Measurements from ENCODE around the gene LCN6. TPM values are rescaled to one million over a fixed set of nuclear protein-coding genes. Genes with fewer than 3 reads are reported as not detected.
A peak's percentile ranks its signal among the peaks of the same experiment; 100 is the strongest.
"Not testable (repeated sequence)": the region's sequence is repeated elsewhere in the genome, so short reads cannot be mapped to it uniquely, and the experiment has no call there.

LCN6 gene
- total RNA-seq, 2 donors from 2014 or later: 1.0 to 3.6 TPM

- DNase-seq (peak; percentile 59 to 63), ATAC-seq (peak; percentile 39)
- intact Hi-C loops (cut with DNase I, micrococcal nuclease): no loop called here
Measured at GRCh38 chr9:136762915-136763648, 14.8 kb upstream of the LCN6 start.

DNA sequence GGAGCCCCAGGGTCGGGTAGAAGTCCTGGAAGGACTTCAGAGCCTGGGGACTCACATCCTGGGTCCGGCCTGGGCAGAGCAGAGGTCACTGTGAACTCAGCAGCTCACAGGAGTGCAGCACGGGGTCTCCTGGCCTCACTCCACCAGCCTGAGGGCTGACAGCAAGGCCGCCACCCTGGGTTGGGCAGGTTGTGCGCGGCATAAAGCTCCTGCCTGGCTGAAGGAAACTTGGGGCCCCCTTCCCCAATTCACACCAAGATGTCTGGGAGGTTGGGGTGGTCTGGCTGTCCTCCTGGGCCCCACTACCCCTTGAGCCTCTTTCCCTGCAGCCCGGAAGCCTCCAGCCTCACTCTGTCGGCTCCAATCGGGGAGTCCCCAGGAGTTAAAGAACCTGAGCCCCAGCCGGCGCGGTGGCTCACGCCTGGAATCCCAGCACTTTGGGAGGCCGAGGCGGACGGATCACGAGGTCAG, 13.9 kb upstream of the LCN6 start:
- intact Hi-C loops (cut with DNase I, micrococcal nuclease): no loop called here
- no peak for ATAC-seq
- DNase-seq: no peak

- no peak for DNase-seq
- no peak for ATAC-seq
- intact Hi-C loops (cut with DNase I, micrococcal nuclease): no loop called here
Measured at GRCh38 chr9:136761545-136761981, 13.2 kb upstream of the LCN6 start.

DNA sequence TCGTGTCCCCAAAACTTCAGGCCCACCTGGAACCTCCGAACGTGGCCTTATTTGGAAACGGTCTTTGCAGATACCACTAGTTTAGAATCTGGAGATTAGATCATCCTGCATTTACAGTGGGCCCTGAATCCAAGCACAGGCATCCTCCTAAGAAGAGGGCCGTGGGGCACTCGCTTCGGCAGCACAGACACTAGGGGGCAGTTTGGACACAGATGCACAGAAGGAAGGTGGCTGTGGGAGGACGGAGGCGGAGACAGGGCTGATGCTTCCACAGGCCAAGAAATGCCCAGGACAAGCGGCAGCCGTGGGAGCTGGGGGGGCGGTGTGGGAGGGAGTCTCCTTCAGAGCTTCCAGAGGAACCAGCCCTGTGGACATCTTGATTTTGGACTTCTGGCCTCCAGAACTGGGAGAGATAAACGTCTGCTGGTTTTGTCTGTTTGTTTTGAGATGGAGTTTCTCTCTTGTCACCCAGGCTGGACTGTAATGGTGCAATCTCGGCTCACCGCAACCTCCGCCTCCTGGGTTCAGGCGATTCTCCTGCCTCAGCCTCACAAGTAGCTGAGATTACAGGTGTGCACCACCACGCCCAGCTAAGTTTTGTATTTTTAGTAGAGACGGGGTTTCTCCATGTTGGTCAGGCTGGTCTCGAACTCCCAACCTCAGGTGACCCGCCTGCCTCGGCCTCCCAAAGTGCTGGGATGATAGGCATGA, 12.7 kb upstream of the LCN6 start:
- DNase-seq (peak in 1 of 2 donors; percentile 71), ATAC-seq (peak; percentile 44)

DNA sequence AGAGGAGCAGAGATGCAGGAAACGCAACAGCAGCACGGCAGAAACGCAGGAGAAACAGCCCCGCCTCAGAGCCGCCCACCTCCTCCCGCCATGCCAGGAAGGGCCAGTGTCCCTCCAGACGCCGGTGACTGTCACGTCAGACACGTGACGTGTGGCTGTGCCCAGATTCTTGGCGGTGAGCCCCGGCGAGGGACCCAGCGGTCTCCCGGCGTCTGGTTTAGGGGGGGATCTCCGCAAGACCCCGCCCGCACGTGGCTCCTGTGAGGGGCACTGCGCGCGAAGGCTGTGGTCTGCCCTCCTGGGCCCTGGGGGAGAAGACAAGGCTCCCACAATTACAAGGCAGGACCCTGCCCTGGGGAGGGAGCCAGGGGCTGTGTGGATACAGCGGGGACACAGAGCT, 12.1 kb upstream of the LCN6 start:
- no peak for DNase-seq
- intact Hi-C loops (cut with DNase I, micrococcal nuclease): no loop called here
- ATAC-seq: no peak

More for the DNA sequence above, 12.7 kb upstream of the LCN6 start:
- intact Hi-C loops (cut with DNase I, micrococcal nuclease): not testable (repeated sequence)

DNA sequence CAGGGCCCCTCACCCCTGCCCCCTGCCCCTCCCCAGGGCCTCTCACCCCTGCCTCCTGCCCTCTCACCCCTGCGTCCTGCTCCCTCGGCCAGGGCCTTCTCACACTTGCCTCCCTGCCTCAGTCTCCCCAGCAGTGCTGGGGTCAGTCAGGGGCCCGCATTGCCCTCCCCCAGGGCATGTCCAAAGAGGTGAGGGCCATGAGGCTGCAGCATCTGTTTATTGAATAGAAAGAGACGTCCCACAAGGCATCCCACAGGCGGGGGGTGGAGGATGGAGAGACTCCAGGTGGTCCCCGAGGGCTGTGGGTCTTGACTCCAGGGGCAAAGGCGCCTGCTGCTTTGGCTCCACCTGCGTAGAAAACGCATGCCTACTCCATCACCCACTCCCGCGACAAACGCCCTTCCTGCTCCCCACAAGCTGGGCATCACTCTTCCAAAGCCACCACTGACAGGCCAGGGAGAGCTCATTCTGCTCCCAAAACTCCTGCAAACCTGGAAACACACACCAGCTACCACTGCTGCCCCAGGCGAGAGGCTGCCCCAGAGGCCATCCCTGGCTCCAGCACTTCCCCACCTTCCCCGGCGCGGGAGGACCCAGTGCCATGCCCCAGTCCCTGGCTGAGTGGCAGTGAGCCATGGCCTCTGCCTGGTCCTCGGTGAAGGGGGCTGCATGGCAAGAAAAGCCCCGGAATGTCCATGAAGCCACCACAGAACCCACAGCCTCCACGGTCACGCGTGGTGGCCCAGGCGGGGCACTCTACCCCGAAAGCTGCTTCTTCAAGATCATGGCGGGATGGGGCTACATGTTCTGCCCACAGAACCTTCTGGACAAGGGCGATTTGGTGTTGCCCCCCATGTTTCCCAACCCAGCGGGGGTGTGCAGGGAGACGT, 11.4 kb upstream of the LCN6 start:
- intact Hi-C loops (cut with DNase I, micrococcal nuclease): no loop called here
- ATAC-seq (no peak), DNase-seq (no peak)

DNA sequence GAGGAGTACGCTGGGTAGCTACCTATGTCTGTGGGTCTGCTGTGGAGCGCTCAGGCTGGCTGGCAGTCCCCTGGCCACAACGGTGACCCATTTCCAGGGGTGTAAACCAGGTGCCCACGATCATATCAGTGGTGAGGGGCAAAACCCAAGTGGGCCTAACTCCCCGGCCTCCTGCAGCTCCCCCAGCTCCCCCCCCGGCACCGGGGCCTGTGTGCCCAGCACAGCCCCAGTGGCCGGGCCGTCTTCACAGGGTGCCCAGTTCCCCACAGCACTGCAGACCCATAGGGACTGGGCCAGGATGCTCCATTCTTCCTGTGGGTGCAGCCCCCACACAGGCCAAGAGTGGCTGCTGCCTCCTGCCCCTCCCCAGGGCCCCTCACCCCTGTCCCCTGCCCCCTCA, 10.7 kb upstream of the LCN6 start:
- DNase-seq: no peak
- intact Hi-C loops (cut with DNase I, micrococcal nuclease): no loop called here
- ATAC-seq: no peak

- intact Hi-C loops (cut with DNase I, micrococcal nuclease): no loop called here
- DNase-seq (no peak), ATAC-seq (no peak)
Measured at GRCh38 chr9:136757751-136758140, 9.4 kb upstream of the LCN6 start.

DNA sequence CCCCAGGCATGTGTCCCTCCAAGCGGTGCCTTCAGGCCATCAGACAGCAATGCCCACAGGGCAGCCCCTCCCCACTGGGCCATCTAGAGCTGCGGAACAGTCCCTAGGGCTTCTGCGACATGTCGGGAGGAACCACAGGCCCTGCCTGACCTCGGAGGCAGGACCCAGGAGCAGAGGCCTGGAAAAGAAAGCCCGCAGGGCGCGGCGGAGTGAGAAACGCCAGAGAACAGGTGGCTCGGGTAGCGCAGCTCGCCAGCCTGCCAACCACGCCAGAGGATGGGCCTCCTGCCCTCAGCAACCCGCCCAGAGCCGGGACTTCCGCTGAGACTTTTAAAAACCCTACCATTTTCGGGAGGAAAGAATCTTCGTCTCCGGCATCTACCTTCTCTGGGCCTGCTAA, 9.0 kb upstream of the LCN6 start:
- DNase-seq (peak in 1 of 2 donors; percentile 25), ATAC-seq (no peak)
- intact Hi-C loops (cut with DNase I, micrococcal nuclease): no loop called here

DNA sequence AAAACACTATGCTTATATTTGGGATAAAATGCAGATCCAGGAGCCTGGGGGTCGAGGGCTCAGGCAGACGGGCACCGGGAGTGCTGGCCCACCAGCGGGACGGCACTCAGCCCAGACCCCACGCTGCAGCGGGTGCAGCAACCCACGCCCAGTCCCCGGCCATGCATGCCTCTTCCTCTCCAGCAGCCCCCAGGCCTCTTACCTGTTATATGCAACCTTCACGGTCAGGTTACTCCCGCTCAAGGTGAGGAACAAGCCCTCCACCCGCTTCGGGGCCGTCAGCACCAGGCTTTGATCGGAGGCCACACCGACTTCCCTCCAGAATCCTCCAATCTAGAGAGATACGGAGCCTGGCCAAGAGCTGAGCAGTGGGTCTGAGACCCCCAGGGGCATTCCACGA, 8.5 kb upstream of the LCN6 start:
- intact Hi-C loops (cut with DNase I, micrococcal nuclease): no loop called here
- no peak for DNase-seq
- no peak for ATAC-seq

DNA sequence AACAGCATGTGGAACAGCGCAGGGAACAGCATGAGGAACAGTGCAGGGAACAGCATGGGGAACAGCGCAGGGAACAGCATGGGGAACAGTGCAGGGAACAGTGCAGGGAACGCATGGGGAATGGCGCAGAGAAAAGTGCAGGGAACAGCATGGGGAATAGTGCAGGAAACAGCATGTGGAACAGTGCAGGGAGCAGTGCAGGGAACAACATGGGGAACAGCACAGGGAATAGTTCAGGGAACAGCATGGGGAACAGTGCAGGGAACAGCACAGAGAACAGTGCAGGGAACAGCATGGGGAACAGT, 7.8 kb upstream of the LCN6 start:
- no peak for DNase-seq
- ATAC-seq: no peak
- intact Hi-C loops (cut with DNase I, micrococcal nuclease): no loop called here

GRCh38 chr9:136755302-136756133, 7.2 kb upstream of the LCN6 start:
- ATAC-seq; intact Hi-C loops (cut with DNase I, micrococcal nuclease): not testable (repeated sequence)

DNA sequence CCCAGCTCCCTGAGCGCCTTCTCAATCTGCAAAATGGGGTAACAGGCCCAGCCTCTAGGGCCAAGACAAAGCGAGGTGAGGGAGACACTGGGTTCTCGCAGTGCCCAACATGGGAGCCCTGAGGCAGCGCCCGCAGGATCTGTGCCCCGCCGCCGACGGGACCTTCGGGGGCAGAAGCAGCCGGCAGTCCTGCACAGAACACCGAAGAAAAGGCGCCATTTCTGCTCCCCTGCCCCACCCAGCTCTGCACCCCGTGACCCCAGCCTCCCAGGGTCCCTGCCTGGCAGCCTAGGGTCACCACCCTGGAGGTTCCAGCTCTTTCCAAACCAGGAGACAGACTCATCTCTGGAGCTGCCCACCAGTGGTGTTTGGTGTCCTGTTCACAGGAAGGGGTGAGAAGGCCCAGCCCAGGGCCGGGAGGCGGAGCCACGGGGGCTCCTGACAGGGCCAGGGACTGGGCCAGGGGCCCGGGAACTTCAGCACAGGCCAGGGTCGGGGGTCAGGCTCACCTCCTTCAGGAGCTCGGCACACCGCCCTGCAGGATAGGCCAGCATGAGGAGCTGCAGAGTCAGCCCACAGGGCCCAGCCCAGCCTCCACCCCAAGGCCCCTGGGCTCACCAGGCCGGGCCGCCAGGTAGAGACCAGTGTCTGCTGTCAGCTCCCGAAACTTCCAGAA, 6.4 kb upstream of the LCN6 start:
- no peak for ATAC-seq
- intact Hi-C loops (cut with DNase I, micrococcal nuclease): no loop called here
- no peak for DNase-seq

More at GRCh38 chr9:136755302-136756133, 7.2 kb upstream of the LCN6 start:
- not testable (repeated sequence) for DNase-seq

DNA sequence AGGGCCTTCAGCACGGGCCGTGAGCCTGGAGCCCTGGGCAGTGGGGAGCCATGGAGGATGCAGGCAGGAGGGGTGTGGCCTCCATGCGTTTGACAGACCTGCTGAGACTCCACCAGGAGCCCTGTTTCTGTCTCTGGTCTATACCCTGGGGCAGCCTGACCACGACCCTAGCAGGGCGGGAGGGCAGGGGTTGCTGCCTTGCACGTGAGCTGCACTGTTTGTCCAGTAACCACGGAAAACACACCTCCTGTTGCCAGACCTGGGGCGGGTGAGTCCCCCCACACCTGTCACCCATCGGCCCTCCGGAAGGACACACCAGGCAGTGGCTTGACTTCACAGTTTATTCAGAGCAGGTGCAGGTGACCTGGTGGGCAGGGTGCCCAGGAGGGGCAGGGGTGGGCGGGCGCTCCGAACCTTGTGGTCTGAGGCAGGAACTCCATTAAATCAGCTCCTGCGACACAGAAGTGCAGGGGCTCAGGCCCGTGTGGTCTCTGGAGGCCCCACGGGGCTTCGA, 5.8 kb upstream of the LCN6 start:
- intact Hi-C loops (cut with DNase I, micrococcal nuclease): no loop called here
- ATAC-seq: no peak
- no peak for DNase-seq

DNA sequence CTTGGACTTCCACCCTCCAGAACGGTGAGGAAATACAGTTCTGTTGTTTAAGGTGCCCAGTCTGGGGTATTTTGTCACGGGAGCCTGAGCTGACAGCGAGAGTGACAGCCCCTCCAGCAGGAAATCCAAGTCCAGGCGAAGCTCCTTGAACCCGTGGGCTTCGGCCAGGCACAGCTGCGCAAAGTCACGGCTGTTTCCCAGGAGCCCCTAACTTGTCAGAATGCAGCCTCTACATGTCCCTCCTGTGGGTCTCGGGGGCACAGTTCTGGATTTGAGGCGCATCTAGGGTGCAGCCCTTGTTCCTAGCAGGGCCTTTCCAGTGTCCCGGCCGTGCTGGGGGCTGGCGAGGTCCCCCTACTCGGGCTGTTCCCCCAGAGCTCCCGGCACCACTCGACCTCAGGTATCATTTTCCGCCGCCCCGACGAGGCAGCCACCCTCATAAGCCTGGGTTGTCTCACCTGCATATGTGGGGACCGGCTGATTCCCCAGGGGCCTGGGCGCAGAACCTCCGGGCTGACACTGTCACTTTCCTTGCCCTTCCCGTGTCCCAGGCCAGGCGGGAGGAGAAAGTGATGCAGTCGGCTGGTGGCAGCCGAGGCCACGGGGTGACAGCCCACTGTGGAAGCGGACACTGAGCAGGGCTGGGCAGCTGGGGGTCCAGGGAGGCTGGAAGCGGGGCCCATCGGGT, 5.2 kb upstream of the LCN6 start:
- intact Hi-C loops (cut with DNase I, micrococcal nuclease): no loop called here
- no peak for ATAC-seq

GRCh38 chr9:136751814-136752213, 3.5 kb upstream of the LCN6 start:
- intact Hi-C loops (cut with DNase I, micrococcal nuclease): no loop called here
- no peak for DNase-seq
- ATAC-seq: no peak

More for the DNA sequence above, 5.2 kb upstream of the LCN6 start:
- DNase-seq: no peak

DNA sequence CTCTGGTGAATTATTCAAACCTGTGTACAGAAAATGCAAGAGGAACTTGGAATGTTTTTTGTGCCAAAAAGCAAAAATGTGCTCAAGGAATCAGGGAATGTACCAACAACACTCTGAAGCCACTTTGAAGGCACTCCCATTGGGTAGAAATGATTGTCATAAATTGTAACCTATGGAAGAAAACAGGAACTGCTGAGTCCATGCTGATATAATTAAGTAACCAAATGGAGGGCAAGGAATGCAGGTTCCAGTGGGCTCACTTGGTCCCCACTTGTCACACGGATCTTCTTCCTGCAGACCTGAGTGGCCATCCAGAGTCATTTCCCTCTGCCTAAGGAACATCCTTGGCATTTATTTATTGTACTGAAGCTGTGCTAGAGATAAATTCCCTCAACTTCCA, 2.9 kb upstream of the LCN6 start:
- intact Hi-C loops (cut with DNase I, micrococcal nuclease): no loop called here
- no peak for DNase-seq
- ATAC-seq: no peak

Data from left colon (tissue), 2 donors.